ENCODE results near the gene CSTF3.
A peak's percentile ranks its signal among the peaks of the same experiment; 100 is the strongest.
"Not testable (repeated sequence)": the region's sequence is repeated elsewhere in the genome, so short reads cannot be mapped to it uniquely, and the experiment has no call there.

Gene CSTF3

GRCh38 chr11:33072465-33072864 lies 88.8 kb downstream of the CSTF3 start:
- DNase-seq (ENCODE audit: low spot score) = no peak

GRCh38 chr11:33068611-33069340 lies 92.5 kb downstream of the CSTF3 start:
- DNase-seq (ENCODE audit: low spot score) = no peak

GRCh38 chr11:33067294-33067693 lies 94.0 kb downstream of the CSTF3 start:
- DNase-seq (ENCODE audit: low spot score) = no peak

- peak; percentile 63 for DNase-seq (ENCODE audit: low spot score)
These were observed 95.7 kb downstream of the CSTF3 start for GRCh38 chr11:33065445-33066178.

GRCh38 chr11:33064866-33065265 lies 96.4 kb downstream of the CSTF3 start:
- no peak for DNase-seq (ENCODE audit: low spot score)

- DNase-seq (ENCODE audit: low spot score) = no peak
These were observed 97.1 kb downstream of the CSTF3 start for GRCh38 chr11:33064033-33064825.

- DNase-seq (ENCODE audit: low spot score) = no peak
These were observed 97.9 kb downstream of the CSTF3 start for GRCh38 chr11:33063326-33063881.

- DNase-seq (ENCODE audit: low spot score) = no peak
These were observed 99.1 kb downstream of the CSTF3 start for GRCh38 chr11:33062137-33062536.

- no peak for DNase-seq (ENCODE audit: low spot score)
These were observed 101.0 kb downstream of the CSTF3 start for GRCh38 chr11:33060271-33060670.

GRCh38 chr11:33059331-33060007 lies 101.8 kb downstream of the CSTF3 start:
- no peak for DNase-seq (ENCODE audit: low spot score)

GRCh38 chr11:33057284-33057683 lies 104.0 kb downstream of the CSTF3 start:
- DNase-seq (ENCODE audit: low spot score) = no peak

- DNase-seq (ENCODE audit: low spot score) = no peak
These were observed 105.9 kb downstream of the CSTF3 start for GRCh38 chr11:33055375-33055774.

GRCh38 chr11:33052231-33052630 lies 109.0 kb downstream of the CSTF3 start:
- DNase-seq (ENCODE audit: low spot score) = no peak

- not testable (repeated sequence) for DNase-seq (ENCODE audit: low spot score)
These were observed 111.5 kb downstream of the CSTF3 start for GRCh38 chr11:33049565-33050408.

- not testable (repeated sequence) for DNase-seq (ENCODE audit: low spot score)
These were observed 112.6 kb downstream of the CSTF3 start for GRCh38 chr11:33048701-33049100.

- DNase-seq (ENCODE audit: low spot score) = no peak
These were observed 115.6 kb downstream of the CSTF3 start for GRCh38 chr11:33045551-33046255.

- no peak for DNase-seq (ENCODE audit: low spot score)
These were observed 117.0 kb downstream of the CSTF3 start for GRCh38 chr11:33044285-33044756.

- no peak for DNase-seq (ENCODE audit: low spot score)
These were observed 118.0 kb downstream of the CSTF3 start for GRCh38 chr11:33043221-33043830.

GRCh38 chr11:33040862-33041453 lies 120.3 kb downstream of the CSTF3 start:
- no peak for DNase-seq (ENCODE audit: low spot score)
